Astrocyte (in vitro differentiated cells and primary cell): ENCODE results near the gene KMT2C. TPM values are rescaled to one million over a fixed set of nuclear protein-coding genes. Genes with fewer than 3 reads are reported as not detected.

Source experiments
- DNase-seq: peaks from one replicate; pipeline ENCODE4 v3.0.0-alpha.2; 2010; ENCODE audit warnings: low read depth
- FAIRE-seq: peaks from 2 replicates; lab custom pipeline; 2011; peaks lifted over from hg19 to GRCh38; lab: Jason Lieb, UNC
- H2AFZ ChIP-seq: 2 replicates; pipeline ENCODE4 v1.6.0; 2012; ENCODE audit warnings: low read depth, low read length, inconsistent platforms
- H3K27ac ChIP-seq: 2 replicates; pipeline ENCODE4 v1.5.1; 2011; ENCODE audit warnings: low read depth, low read length, inconsistent platforms
- H3K27me3 ChIP-seq: 2 replicates; pipeline ENCODE4 v1.6.0; 2011; ENCODE audit warnings: low read length, inconsistent platforms; ENCODE audit not compliant: insufficient read depth
- H3K36me3 ChIP-seq: 2 replicates; pipeline ENCODE4 v1.5.1; 2011; ENCODE audit warnings: low read length, inconsistent platforms; ENCODE audit not compliant: insufficient read depth
- H3K4me1 ChIP-seq: 2 replicates; pipeline ENCODE4 v1.5.1; 2011; ENCODE audit warnings: low read length, inconsistent platforms; ENCODE audit not compliant: insufficient read depth
- H3K4me2 ChIP-seq: 2 replicates; pipeline ENCODE4 v1.6.0; 2012; ENCODE audit warnings: low read length, inconsistent platforms
- H3K4me3 ChIP-seq: 2 replicates; pipeline ENCODE4 v1.5.1; 2011; ENCODE audit warnings: low read depth, mild to moderate bottlenecking, low read length, inconsistent platforms; ENCODE audit not compliant: insufficient read depth
- H3K79me2 ChIP-seq: 2 replicates; pipeline ENCODE4 v1.6.0; 2012; ENCODE audit warnings: mild to moderate bottlenecking, low read length, inconsistent platforms; ENCODE audit not compliant: insufficient read depth
- H3K9ac ChIP-seq: 2 replicates; pipeline ENCODE4 v1.6.0; 2012; ENCODE audit warnings: mild to moderate bottlenecking, low read length, inconsistent platforms
- H3K9me3 ChIP-seq: 2 replicates; pipeline ENCODE4 v1.5.1; 2012; ENCODE audit warnings: low read depth, mild to moderate bottlenecking, low read length, inconsistent platforms; ENCODE audit not compliant: insufficient read depth
- H4K20me1 ChIP-seq: 2 replicates; pipeline ENCODE4 v1.6.0; 2012; ENCODE audit warnings: low read length, inconsistent platforms; ENCODE audit not compliant: insufficient read depth
- H3K27ac Mint-ChIP-seq: one replicate; pipeline ENCODE4 v1.8.0; 2021; ENCODE audit warnings: mild to moderate bottlenecking, mixed read lengths; ENCODE audit not compliant: unreplicated experiment
- H3K27me3 Mint-ChIP-seq: one replicate; pipeline ENCODE4 v1.8.0; 2021; ENCODE audit warnings: low read depth, mixed read lengths; ENCODE audit not compliant: unreplicated experiment
- H3K36me3 Mint-ChIP-seq: one replicate; pipeline ENCODE4 v1.8.0; 2021; ENCODE audit warnings: low read depth, mixed read lengths; ENCODE audit not compliant: unreplicated experiment
- H3K4me1 Mint-ChIP-seq: one replicate; pipeline ENCODE4 v1.8.0; 2021; ENCODE audit warnings: low read depth, mixed read lengths; ENCODE audit not compliant: unreplicated experiment
- H3K4me3 Mint-ChIP-seq: one replicate; pipeline ENCODE4 v1.8.0; 2021; ENCODE audit warnings: mild to moderate bottlenecking, moderate library complexity, mixed read lengths; ENCODE audit not compliant: unreplicated experiment
- H3K9me3 Mint-ChIP-seq: one replicate; pipeline ENCODE4 v1.8.0; 2021; ENCODE audit warnings: mild to moderate bottlenecking, mixed read lengths; ENCODE audit not compliant: unreplicated experiment
- EZH2 ChIP-seq: IDR thresholded peaks from 2 replicates; pipeline ENCODE4 v1.6.1; 2012; ENCODE audit warnings: mild to moderate bottlenecking, low read length, inconsistent platforms; ENCODE audit not compliant: insufficient read depth
- total RNA-seq: library from RNA; stranded (reverse); gene quantifications from 2 replicates; pipeline ENCODE4 v1.2.1, GENCODE V29; 2021
- TF ChIP-seq, protein P1 (sequence below): IDR thresholded peaks from 2 replicates; pipeline ENCODE4 v1.5.1; 2011; ENCODE audit warnings: low read depth, mild to moderate bottlenecking, inconsistent platforms, low read length, moderate library complexity; ENCODE audit not compliant: insufficient read depth

Gene KMT2C
- total RNA-seq, 1 donor from 2014 or later, result 59.0 TPM

DNA sequence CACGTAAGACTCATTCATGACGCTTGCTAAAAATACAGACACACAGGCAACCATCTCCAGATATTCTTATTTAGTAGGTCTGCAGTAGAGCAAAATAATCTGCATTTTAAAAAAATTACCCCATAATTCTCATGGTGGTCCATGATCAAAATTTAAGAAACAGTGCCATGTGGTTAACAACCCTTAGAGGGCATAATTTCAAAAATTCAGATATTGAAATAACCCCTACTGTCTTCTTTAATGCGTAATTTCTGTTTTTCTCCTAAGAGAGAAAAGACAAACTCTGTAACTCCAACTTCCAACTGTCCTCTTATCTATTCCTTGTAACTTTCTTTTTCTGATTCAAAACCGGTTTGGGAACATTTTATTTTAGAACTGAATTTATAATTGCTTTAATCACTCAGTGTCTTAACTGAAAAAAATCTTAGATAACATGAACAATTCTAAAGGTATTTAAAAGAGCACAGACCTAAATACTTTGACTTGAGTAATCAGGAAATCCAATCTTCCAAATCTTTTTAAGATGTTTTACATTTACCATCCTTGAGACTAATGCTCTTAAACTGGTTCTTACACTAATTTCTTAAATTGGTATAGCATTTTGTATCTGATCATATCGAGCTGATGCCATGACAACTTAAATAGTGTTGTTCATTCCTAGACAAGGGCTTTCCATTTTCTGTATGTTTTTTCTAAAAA, 262.3 kb downstream of the KMT2C start:
- no peaks in the 10 kb centered on the region for H3K9me3 ChIP-seq
- peaks cover 20% of the 10 kb centered on the region for H3K36me3 Mint-ChIP-seq
- FAIRE-seq (no peak), DNase-seq (peak; percentile 3)
- TF ChIP-seq EZH2, result no peak
- TF ChIP-seq, protein P1, sequence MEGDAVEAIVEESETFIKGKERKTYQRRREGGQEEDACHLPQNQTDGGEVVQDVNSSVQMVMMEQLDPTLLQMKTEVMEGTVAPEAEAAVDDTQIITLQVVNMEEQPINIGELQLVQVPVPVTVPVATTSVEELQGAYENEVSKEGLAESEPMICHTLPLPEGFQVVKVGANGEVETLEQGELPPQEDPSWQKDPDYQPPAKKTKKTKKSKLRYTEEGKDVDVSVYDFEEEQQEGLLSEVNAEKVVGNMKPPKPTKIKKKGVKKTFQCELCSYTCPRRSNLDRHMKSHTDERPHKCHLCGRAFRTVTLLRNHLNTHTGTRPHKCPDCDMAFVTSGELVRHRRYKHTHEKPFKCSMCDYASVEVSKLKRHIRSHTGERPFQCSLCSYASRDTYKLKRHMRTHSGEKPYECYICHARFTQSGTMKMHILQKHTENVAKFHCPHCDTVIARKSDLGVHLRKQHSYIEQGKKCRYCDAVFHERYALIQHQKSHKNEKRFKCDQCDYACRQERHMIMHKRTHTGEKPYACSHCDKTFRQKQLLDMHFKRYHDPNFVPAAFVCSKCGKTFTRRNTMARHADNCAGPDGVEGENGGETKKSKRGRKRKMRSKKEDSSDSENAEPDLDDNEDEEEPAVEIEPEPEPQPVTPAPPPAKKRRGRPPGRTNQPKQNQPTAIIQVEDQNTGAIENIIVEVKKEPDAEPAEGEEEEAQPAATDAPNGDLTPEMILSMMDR, result no peak
- no peak overlapping the region for H3K27ac ChIP-seq
- no peak overlapping the region for H3K9ac ChIP-seq
- H3K27ac Mint-ChIP-seq, result peak overlapping the region; percentile 18
- H3K36me3 ChIP-seq, result peaks cover 25% of the 10 kb centered on the region
- H3K4me3 ChIP-seq, result no peak overlapping the region
- H3K27me3 Mint-ChIP-seq, result no peaks in the 10 kb centered on the region
- no peaks in the 10 kb centered on the region for H3K9me3 Mint-ChIP-seq
- no peaks in the 10 kb centered on the region for H3K79me2 ChIP-seq
- H3K4me1 ChIP-seq, result no peaks in the 10 kb centered on the region
- peaks cover 2% of the 10 kb centered on the region for H3K4me1 Mint-ChIP-seq
- H3K4me2 ChIP-seq, result no peak overlapping the region
- H3K27me3 ChIP-seq, result no peaks in the 10 kb centered on the region
- no peak overlapping the region for H3K4me3 Mint-ChIP-seq
- no peak overlapping the region for H2AFZ ChIP-seq
- H4K20me1 ChIP-seq, result peaks cover 2% of the 10 kb centered on the region

DNA sequence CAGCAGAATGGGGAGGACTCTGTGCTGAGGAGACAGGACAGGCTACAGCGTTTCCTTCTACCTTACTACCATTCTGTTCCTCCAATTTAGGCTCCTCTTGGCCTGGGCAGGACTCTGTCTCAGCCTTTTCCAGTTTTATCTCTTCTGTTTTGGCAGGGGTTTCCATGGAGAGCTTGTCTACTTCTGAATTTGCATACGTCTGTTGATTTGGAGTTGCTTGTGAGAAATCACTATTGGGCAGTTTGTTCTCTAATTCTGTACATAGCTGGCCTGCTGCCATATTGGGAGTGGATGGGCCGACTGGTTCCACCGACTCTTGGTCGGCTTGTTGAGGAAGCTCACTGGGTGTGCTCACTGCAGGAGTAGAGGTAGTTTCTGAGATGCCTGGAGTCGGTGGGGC, 273.5 kb downstream of the KMT2C start:
- Histone ChIP-seq H3K9ac (no peak overlapping the region), H2AFZ (no peak overlapping the region), H4K20me1 (peaks cover 16% of the 10 kb centered on the region), H3K36me3 (peaks cover 60% of the 10 kb centered on the region), H3K27ac (no peak overlapping the region), H3K9me3 (no peaks in the 10 kb centered on the region), H3K79me2 (no peaks in the 10 kb centered on the region), H3K4me3 (no peak overlapping the region), H3K4me1 (no peaks in the 10 kb centered on the region), H3K27me3 (no peaks in the 10 kb centered on the region), H3K4me2 (no peak overlapping the region)
- Mint-ChIP-seq H3K4me3 (no peak overlapping the region), H3K27me3 (no peaks in the 10 kb centered on the region), H3K4me1 (no peaks in the 10 kb centered on the region), H3K36me3 (peaks cover 20% of the 10 kb centered on the region), H3K9me3 (no peaks in the 10 kb centered on the region), H3K27ac (no peak overlapping the region)
- no peak for DNase-seq
- no peak for FAIRE-seq
- TF ChIP-seq, protein P1, result no peak
- TF ChIP-seq EZH2, result no peak

DNA sequence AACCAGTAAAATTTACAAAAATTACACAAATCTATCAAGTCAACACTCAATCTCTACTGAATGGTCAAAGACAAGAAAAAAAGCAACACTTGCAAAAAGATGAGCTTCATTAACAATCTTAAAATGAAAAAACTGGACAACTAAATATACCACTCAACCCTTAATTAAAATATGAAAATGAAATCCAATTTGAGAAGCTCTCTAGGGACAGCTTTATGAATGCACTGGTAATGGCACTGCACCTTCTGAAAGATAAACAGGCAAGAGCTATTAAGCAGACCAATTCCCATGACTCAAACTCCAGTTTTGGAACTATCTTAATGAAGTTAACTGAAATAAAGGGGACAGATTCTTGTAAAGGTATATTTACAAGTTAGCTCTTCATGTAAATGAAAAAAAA, 274.6 kb downstream of the KMT2C start:
- TF ChIP-seq EZH2, result no peak
- TF ChIP-seq, protein P1, result no peak
- FAIRE-seq (no peak), DNase-seq (no peak)
- Histone ChIP-seq H3K4me2 (no peak overlapping the region), H3K27me3 (no peaks in the 10 kb centered on the region), H3K9me3 (no peaks in the 10 kb centered on the region), H3K27ac (no peak overlapping the region), H3K79me2 (no peaks in the 10 kb centered on the region), H4K20me1 (peaks cover 21% of the 10 kb centered on the region), H3K4me3 (no peak overlapping the region), H3K9ac (no peak overlapping the region), H3K4me1 (no peaks in the 10 kb centered on the region), H2AFZ (no peak overlapping the region), H3K36me3 (peaks cover 59% of the 10 kb centered on the region)
- H3K27me3 Mint-ChIP-seq, result no peaks in the 10 kb centered on the region
- H3K36me3 Mint-ChIP-seq, result peaks cover 20% of the 10 kb centered on the region
- no peaks in the 10 kb centered on the region for H3K4me1 Mint-ChIP-seq
- no peak overlapping the region for H3K4me3 Mint-ChIP-seq
- no peaks in the 10 kb centered on the region for H3K9me3 Mint-ChIP-seq
- no peak overlapping the region for H3K27ac Mint-ChIP-seq
